HepG2 (cell line): ENCODE results near the gene CLASP1. TPM values are rescaled to one million over a fixed set of nuclear protein-coding genes. Genes with fewer than 3 reads are reported as not detected.

ENCODE experiments used
- ATAC-seq: fragments of 200-7000 bp; cut with Tn5 transposase; 3 replicates; pipeline ENCODE4 v1.9.1; 2020; ENCODE audit warnings: mild to moderate bottlenecking, moderate library complexity
- BruUV-seq: library from RNA; stranded (reverse); fragments of 400-500 nt; replicated peaks from 2 replicates; lab custom pipeline; 2021; lab: Mats Ljungman, UMichigan
- CTCF ChIA-PET: fragments of 300-600 bp; formaldehyde crosslinking; extraction: SDS; loops from one replicate; lab custom pipeline; 2021; ENCODE audit warnings: low total read pairs, inconsistent platforms, low intra/inter-chr PET ratio; lab: Yijun Ruan, JAX
- POLR2A ChIA-PET: fragments of 350-600 bp; sonication (Branson Sonifier 250); formaldehyde crosslinking; loops from one replicate; lab custom pipeline; 2020; ENCODE audit warnings: antibody characterized with exemption, inconsistent platforms; lab: Yijun Ruan, JAX
- DNase-seq: peaks from one replicate; pipeline ENCODE4 v3.0.0-alpha.2; 2015; ENCODE audit warnings: low spot score
- FAIRE-seq: peaks from 3 replicates; lab custom pipeline; 2011; peaks lifted over from hg19 to GRCh38; lab: Jason Lieb, UNC
- H2AFZ ChIP-seq: one replicate; pipeline ENCODE4 v1.6.1; 2011; ENCODE audit warnings: low read length, inconsistent platforms
- H3K27ac ChIP-seq: fragments of 300-600 bp; 3 replicates; pipeline ENCODE4 v1.8.0; 2011; ENCODE audit warnings: mixed run types, mild to moderate bottlenecking, mixed read lengths, low read length, inconsistent platforms; ENCODE audit not compliant: insufficient read depth; ENCODE audit errors: extremely low read length
- H3K27me3 ChIP-seq, 2 experiments: fragments of 200-600 bp in 1 of 2; 2 replicates in 1 of 2; 3 replicates in 1 of 2; pipeline versions ENCODE4 v1.6.0 to v1.8.0; 2011; ENCODE audit warnings: low read length in 2 of 2, mild to moderate bottlenecking in 2 of 2, moderate library complexity in 2 of 2, inconsistent platforms in 1 of 2; ENCODE audit not compliant: insufficient read depth in 2 of 2, control insufficient read depth in 1 of 2
- H3K36me3 ChIP-seq, 2 experiments: fragments of 200-600 bp in 1 of 2; replicated peaks in 1 of 2; 2 replicates in 1 of 2; 3 replicates in 1 of 2; pipeline versions ENCODE4 v1.5.1 to v1.8.0; 2011; ENCODE audit warnings: low read length in 2 of 2, inconsistent platforms in 1 of 2; ENCODE audit not compliant: insufficient read depth in 2 of 2, control insufficient read depth in 1 of 2
- H3K4me1 ChIP-seq: 2 replicates; pipeline ENCODE4 v1.5.1; 2012; ENCODE audit warnings: low read length, inconsistent platforms; ENCODE audit not compliant: insufficient read depth
- H3K4me2 ChIP-seq: 2 replicates; pipeline ENCODE4 v1.6.0; 2011; ENCODE audit warnings: low read depth, low read length, inconsistent platforms
- H3K4me3 ChIP-seq, 3 experiments: fragments of 200-600 bp in 1 of 3; sonication (generic), shearing (Covaris generic) in 1 of 3; replicated peaks in 1 of 3; 2 replicates each; pipeline ENCODE4 v1.5.1; 2011 to 2016; ENCODE audit warnings: low read length in 3 of 3, inconsistent platforms in 2 of 3, low read depth in 2 of 3, mild to moderate bottlenecking in 2 of 3, control low read depth in 1 of 3, mixed read lengths in 1 of 3; ENCODE audit not compliant: insufficient read depth in 1 of 3
- H3K79me2 ChIP-seq: one replicate; pipeline ENCODE4 v1.6.1; 2011; ENCODE audit warnings: low read length, inconsistent platforms; ENCODE audit not compliant: insufficient read depth
- H3K9ac ChIP-seq: 2 replicates; pipeline ENCODE4 v1.6.0; 2011; ENCODE audit warnings: mild to moderate bottlenecking, low read depth, low read length, inconsistent platforms; ENCODE audit not compliant: insufficient read depth
- H3K9me3 ChIP-seq: 2 replicates; pipeline ENCODE4 v1.5.1; 2012; ENCODE audit warnings: mild to moderate bottlenecking, low read length
- H4K20me1 ChIP-seq: 2 replicates; pipeline ENCODE4 v1.6.0; 2011; ENCODE audit warnings: inconsistent platforms, mild to moderate bottlenecking, low read length, moderate library complexity; ENCODE audit not compliant: insufficient read depth
- ELF1 ChIP-seq: sonication (generic); formaldehyde crosslinking; IDR thresholded peaks from 2 replicates; pipeline ENCODE4 v1.4.0; 2020; ENCODE audit warnings: missing genetic modification reagents
- ELF3 ChIP-seq: IDR thresholded peaks from 2 replicates; pipeline ENCODE4 v1.6.1; 2016; ENCODE audit warnings: missing genetic modification reagents, missing compliant biosample characterization
- ETS1 ChIP-seq: sonication (generic); formaldehyde crosslinking; IDR thresholded peaks from 2 replicates; pipeline ENCODE4 v1.4.0; 2020; ENCODE audit warnings: missing genetic modification reagents
- HDAC2 ChIP-seq: sonication (generic); formaldehyde crosslinking; IDR thresholded peaks from 2 replicates; pipeline ENCODE4 v1.4.0; 2020; ENCODE audit warnings: missing genetic modification reagents
- HNF1A ChIP-seq, 2 experiments: sonication (generic) in 1 of 2; formaldehyde crosslinking in 1 of 2; IDR thresholded peaks; 2 replicates each; pipeline versions ENCODE4 v1.4.0 to v1.6.1; 2016 to 2020; ENCODE audit warnings: borderline replicate concordance in 1 of 2, low read depth in 1 of 2, mild to moderate bottlenecking in 1 of 2, missing genetic modification reagents in 1 of 2
- MAFG ChIP-seq: sonication (generic); formaldehyde crosslinking; IDR thresholded peaks from 2 replicates; pipeline ENCODE4 v1.5.1; 2020; ENCODE audit warnings: mild to moderate bottlenecking, missing genetic modification reagents
- RFX1 ChIP-seq: fragments of 450-650 bp; IDR thresholded peaks from 2 replicates; pipeline ENCODE4 v1.6.1; 2017
- SAP130 ChIP-seq: IDR thresholded peaks from 2 replicates; pipeline ENCODE4 v1.6.1; 2016; ENCODE audit warnings: low read depth
- SMC3 ChIP-seq: IDR thresholded peaks from 2 replicates; pipeline ENCODE4 v1.6.1; 2011; ENCODE audit warnings: low read length, improper control_type of control experiment
- U2AF2 ChIP-seq: fragments of 200-400 bp; formaldehyde crosslinking; IDR thresholded peaks from 2 replicates; pipeline ENCODE4 v1.6.1; 2017; ENCODE audit warnings: low read depth, mild to moderate bottlenecking, low read length
- YY1 ChIP-seq: IDR thresholded peaks from 2 replicates; pipeline ENCODE4 v1.6.1; 2011; ENCODE audit warnings: low read length, low read depth, moderate library complexity, mild to moderate bottlenecking; ENCODE audit not compliant: insufficient read depth, insufficient replicate concordance
- ZNF143 ChIP-seq: sonication (generic); formaldehyde crosslinking; IDR thresholded peaks from 2 replicates; pipeline ENCODE4 v1.4.0; 2020; ENCODE audit warnings: missing genetic modification reagents
- ZNF605 ChIP-seq: sonication (generic); formaldehyde crosslinking; IDR thresholded peaks from 2 replicates; pipeline ENCODE4 v1.8.0; 2022; ENCODE audit warnings: mild to moderate bottlenecking, missing genetic modification reagents
- ZNF615 ChIP-seq: sonication (generic); formaldehyde crosslinking; IDR thresholded peaks from 2 replicates; pipeline ENCODE4 v1.5.0; 2020; ENCODE audit warnings: mild to moderate bottlenecking, missing genetic modification reagents, borderline replicate concordance
- ZNF792 ChIP-seq: IDR thresholded peaks from 2 replicates; pipeline ENCODE4 v1.6.1; 2016
- WGBS: methylation state at CpG from one replicate; pipeline ENCODE4 v1.1.6; 2017; ENCODE audit warnings: low lambda C conversion rate; 5-methylcytosine and 5-hydroxymethylcytosine counted together
- in situ Hi-C: cut with HindIII; loops from 2 replicates; pipeline ENCODE4 v1.10.0; 2017; ENCODE audit warnings: low pct_unique_long_range_greater_than_20kb; ENCODE audit not compliant: extremely low pct_ligation_motif_present
- intact Hi-C: fragments of 100-400 bp; cut with micrococcal nuclease; formaldehyde crosslinking; loops from one replicate; pipeline ENCODE4 v1.10.0; 2022; ENCODE audit not compliant: unreplicated experiment
- polyA plus RNA-seq, 8 experiments: library from polyadenylated mRNA; depleted of rRNA in 3 of 8; stranded (reverse) in 7 of 8; unstranded in 1 of 8; fragments of >200 nt; fragmentation: Illumina TruSeq in 4 of 8; extraction: Trizol in 4 of 8; gene quantifications; 2 replicates each; pipeline versions ENCODE4 v1.2.1 to v1.2.3, GENCODE V29; 2011 to 2016; ENCODE audit warnings: low read depth in 4 of 8, missing spikeins in 1 of 8, mixed read lengths in 1 of 8; ENCODE audit not compliant: insufficient read depth in 1 of 8
- total RNA-seq, 5 experiments: library from RNA; depleted of rRNA; stranded (reverse); fragments of >200 nt; fragmentation: Illumina TruSeq; extraction: Trizol; gene quantifications; 2 replicates each; pipeline ENCODE4 v1.2.3, GENCODE V29; 2016; ENCODE audit warnings: low read depth in 1 of 5
- TF ChIP-seq, protein P1 (sequence below): sonication (generic); formaldehyde crosslinking; IDR thresholded peaks from 2 replicates; pipeline ENCODE4 v1.8.0; 2023; ENCODE audit warnings: mild to moderate bottlenecking, missing genetic modification reagents
- TF ChIP-seq, protein P2 (sequence below): sonication (generic); formaldehyde crosslinking; IDR thresholded peaks from 2 replicates; pipeline ENCODE4 v1.9.0; 2022; ENCODE audit warnings: missing genetic modification reagents, mild to moderate bottlenecking, borderline replicate concordance

CLASP1 gene
- total and polyA plus RNA-seq, 2 of the 13 experiments (the other 11 are each of a cell fraction or from before 2014, with no cell fraction given): 11.7 to 47.9 TPM

GRCh38 chr2:121689356-121689755 lies 40.1 kb upstream of the CLASP1 start (continued):
- peak; percentile 74 for TF ChIP-seq RFX1
- TF ChIP-seq, protein P1, sequence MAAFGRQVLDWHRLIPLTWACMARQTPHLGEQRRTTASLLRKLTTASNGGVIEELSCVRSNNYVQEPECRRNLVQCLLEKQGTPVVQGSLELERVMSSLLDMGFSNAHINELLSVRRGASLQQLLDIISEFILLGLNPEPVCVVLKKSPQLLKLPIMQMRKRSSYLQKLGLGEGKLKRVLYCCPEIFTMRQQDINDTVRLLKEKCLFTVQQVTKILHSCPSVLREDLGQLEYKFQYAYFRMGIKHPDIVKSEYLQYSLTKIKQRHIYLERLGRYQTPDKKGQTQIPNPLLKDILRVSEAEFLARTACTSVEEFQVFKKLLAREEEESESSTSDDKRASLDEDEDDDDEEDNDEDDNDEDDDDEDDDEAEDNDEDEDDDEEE (CRISPR knock-in tag): no peak
- TF ChIP-seq ZNF792: peak; percentile 89; the same call in 1 of the 2 replicates
- TF ChIP-seq ZNF605 (CRISPR knock-in tag): 0 out of 2 replicates have a peak, but pooled peaks have one; percentile 42
- TF ChIP-seq ELF1: no peak
- no peak for TF ChIP-seq U2AF2
- peak; percentile 38; the same call in 1 of the 2 replicates for TF ChIP-seq SAP130 (CRISPR knock-in tag)
- TF ChIP-seq, protein P2, sequence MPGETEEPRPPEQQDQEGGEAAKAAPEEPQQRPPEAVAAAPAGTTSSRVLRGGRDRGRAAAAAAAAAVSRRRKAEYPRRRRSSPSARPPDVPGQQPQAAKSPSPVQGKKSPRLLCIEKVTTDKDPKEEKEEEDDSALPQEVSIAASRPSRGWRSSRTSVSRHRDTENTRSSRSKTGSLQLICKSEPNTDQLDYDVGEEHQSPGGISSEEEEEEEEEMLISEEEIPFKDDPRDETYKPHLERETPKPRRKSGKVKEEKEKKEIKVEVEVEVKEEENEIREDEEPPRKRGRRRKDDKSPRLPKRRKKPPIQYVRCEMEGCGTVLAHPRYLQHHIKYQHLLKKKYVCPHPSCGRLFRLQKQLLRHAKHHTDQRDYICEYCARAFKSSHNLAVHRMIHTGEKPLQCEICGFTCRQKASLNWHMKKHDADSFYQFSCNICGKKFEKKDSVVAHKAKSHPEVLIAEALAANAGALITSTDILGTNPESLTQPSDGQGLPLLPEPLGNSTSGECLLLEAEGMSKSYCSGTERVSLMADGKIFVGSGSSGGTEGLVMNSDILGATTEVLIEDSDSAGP (CRISPR knock-in tag): no peak
- peak; percentile 80 for TF ChIP-seq SMC3
- TF ChIP-seq HDAC2: 0 out of 2 replicates have a peak, but pooled peaks have one; percentile 19
- 0 out of 2 replicates have a peak, but pooled peaks have one; percentile 20 for TF ChIP-seq ELF3 (CRISPR knock-in tag)
- TF ChIP-seq YY1: peak; percentile 20

- H2AFZ ChIP-seq: no peak overlapping the region
- H3K36me3 ChIP-seq: no peaks in the 10 kb centered on the region
- no peak overlapping the region for H3K4me2 ChIP-seq
- no peak for ATAC-seq
- H3K9me3 ChIP-seq: peaks cover 2% of the 10 kb centered on the region; the same call in 1 of the 2 replicates
- no peaks in the 10 kb centered on the region for H3K27me3 ChIP-seq
- ChIA-PET CTCF (interaction anchor here (1.3 kb wide), 1 partner anchor 158 kb away, joined by 7 read pairs; the partner anchor contains the start of gene RNU4ATAC), POLR2A (interaction anchor here (0.9 to 1.6 kb wide), 5 partner anchors 8 to 158 kb away, joined by 3 to 9 read pairs (median 5); partner anchors contain the start of genes CLASP1 and RNU4ATAC)
- H3K27ac ChIP-seq: no peak overlapping the region
- in situ Hi-C loops (no loop called here), intact Hi-C loops (loop anchor here (1.0 to 5.0 kb wide), 3 partner anchors 42 to 158 kb away; partner anchors contain the start of gene CLASP1)
- H3K9ac ChIP-seq: no peak overlapping the region
- WGBS: 80% methylated on average over 2 of the region's 2 CpGs
- FAIRE-seq: no peak
- DNase-seq: no peak
- peaks cover 34% of the 10 kb centered on the region for H3K4me1 ChIP-seq
- no peak overlapping the region for H3K4me3 ChIP-seq
- no TSS peak for BruUV-seq
- H4K20me1 ChIP-seq: no peaks in the 10 kb centered on the region
- H3K79me2 ChIP-seq: no peaks in the 10 kb centered on the region
- no peak for TF ChIP-seq ZNF615 (CRISPR knock-in tag)
- no peak for TF ChIP-seq ZNF143 (CRISPR knock-in tag)
- no peak for TF ChIP-seq ETS1 (CRISPR knock-in tag)
- TF ChIP-seq MAFG (CRISPR knock-in tag): no peak
- no peak for TF ChIP-seq HNF1A (IDR thresholded peaks at IDR 0.05; ENCODE audit: low read depth)
- TF ChIP-seq HNF1A (CRISPR knock-in tag; IDR thresholded peaks at IDR 0.05; ENCODE audit: borderline replicate concordance): no peak
These were observed 39.6 kb upstream of the CLASP1 start for GRCh38 chr2:121688820-121689219.
